Suppressor macrophage treated with lipopolysaccharide for 4 hours (primary cell): ENCODE results near the gene OR2D3.
"Not testable (repeated sequence)": the region's sequence is repeated elsewhere in the genome, so short reads cannot be mapped to it uniquely, and the experiment has no call there.

Experiments
- DNase-seq: peaks from one replicate; pipeline ENCODE4 v3.0.0-alpha.2; 2020

The OR2D3 gene

DNA sequence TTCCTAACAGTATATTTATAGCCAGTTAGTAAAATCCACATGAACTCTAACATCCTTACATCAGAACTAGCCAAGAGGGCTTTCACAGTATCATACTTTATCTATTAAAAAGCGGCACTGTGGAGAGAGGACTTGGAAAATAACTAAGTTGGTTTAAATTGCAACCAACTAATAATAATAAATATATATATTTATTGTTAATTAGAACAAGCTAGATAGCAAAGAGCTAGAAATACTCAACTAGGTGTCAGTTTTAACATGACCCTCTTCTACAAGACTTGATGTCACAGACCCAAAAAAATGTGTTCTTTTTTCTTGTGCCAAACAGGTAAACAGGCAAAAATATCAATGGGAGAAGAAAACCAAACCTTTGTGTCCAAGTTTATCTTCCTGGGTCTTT, at the start of gene OR2D3:
OR2D3 (plus strand) TSS at position 301 of the 400 bp plus-strand sequence; CDS start at position 301, 0 bp downstream.
- no peak for DNase-seq

DNA sequence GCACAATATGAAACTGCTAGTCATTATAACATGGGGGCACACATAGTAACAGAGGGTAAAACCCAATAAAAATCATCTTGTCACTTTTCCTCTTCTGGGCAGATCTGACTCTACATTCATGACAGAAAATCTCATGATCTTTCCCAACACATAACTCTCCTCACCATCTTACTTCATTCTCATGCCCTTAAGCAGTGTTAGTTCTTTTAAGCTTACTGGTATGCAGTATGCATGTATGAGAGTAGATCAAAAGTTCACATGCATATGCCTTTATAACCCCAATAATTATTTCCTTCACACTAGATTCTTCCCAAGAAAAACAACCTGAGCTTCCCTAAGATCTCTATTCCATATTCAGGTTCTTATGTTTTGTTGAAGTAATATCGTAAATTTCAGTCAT, 49.5 kb upstream of the OR2D3 start:
- DNase-seq, result no peak

GRCh38 chr11:6875761-6876160, 45.0 kb upstream of the OR2D3 start:
- no peak for DNase-seq

DNA sequence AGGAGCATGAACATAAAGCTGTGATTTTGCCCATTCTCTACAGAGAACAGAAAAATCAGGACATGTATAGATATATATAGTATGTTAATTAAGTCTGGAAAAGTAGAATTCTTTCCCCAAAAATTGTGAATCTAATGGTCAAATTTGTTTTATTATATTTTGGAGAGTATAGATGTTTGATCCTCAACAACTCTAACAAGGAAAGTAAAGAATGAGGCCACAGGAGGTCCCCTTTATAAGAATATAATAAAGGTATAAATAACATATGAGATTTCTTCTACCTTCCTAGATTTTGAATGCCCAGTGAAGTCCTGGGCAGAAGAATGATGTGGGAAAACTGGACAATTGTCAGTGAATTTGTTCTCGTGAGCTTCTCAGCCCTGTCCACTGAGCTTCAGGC, 44.5 kb upstream of the OR2D3 start, which contains the start of gene OR10A4:
OR10A4 (plus strand) TSS at position 301 of the 400 bp plus-strand sequence; CDS start at position 324, 23 bp downstream.
- DNase-seq, result no peak

GRCh38 chr11:6876914-6877313, 43.9 kb upstream of the OR2D3 start:
- no peak for DNase-seq

GRCh38 chr11:6882751-6883150, 38.1 kb upstream of the OR2D3 start:
- DNase-seq, result no peak

GRCh38 chr11:6887711-6888110, 33.1 kb upstream of the OR2D3 start:
- not testable (repeated sequence) for DNase-seq

DNA sequence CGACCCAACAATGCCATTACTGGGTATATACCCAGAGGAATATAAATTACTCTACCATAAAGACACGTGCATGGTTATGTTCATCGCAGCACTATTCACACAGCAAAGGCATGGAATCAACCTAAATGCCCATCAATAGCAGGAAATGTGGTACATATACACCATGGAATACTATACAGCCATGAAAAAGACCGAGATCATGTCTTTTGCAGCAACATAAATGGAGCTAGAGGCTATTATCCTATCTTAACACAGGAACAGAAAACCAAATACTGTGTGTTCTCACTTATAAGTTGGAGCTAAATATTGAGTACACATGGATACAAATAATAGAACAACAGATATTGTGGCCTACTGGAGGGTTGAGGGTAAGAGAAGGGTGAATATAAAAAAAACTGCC, 32.0 kb upstream of the OR2D3 start:
- no peak for DNase-seq

- DNase-seq, result no peak
These were observed 31.0 kb upstream of the OR2D3 start for GRCh38 chr11:6889835-6890234.

DNA sequence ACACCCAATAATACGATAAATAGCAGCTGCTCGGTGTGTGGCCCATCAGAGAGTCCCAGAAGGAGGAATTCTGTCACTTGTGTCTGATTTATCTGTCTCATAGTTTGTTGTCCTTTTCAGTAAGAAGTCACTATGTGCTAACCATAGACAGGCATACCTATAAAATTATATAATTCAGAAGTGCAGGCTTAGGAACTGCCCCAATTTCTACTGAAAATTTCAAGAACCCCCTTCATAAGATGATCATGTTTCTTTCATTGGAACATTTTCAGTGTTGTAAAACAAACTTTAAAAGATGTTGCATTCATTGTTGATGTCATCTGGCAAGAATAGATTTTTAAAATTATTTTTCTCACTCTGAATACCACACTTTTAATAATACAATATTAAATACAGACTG, 28.4 kb upstream of the OR2D3 start, which contains the start of gene OR2D2:
OR2D2 (minus strand) TSS at position 101 of the 400 bp plus-strand sequence; CDS start at position 101, 0 bp downstream.
- DNase-seq, result no peak

- no peak for DNase-seq
These were observed 26.7 kb upstream of the OR2D3 start for GRCh38 chr11:6894097-6894496.

DNA sequence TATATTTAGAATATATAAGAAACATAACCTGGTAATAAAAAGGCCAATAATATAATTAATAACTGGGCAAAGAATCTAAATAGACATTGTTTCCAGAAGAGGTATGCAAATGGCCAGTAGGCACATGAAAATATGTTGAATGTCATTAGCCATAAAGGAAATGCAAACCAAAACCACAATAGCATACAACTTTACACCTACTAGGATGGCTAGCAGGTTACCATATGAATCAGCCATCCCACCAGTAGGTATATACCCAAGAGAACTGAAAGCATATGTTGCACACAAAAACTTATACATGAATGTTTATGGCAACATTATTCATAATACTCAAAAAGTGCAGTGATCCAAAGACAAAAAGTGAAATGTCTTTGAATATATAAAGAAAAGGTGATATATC, 25.8 kb upstream of the OR2D3 start:
- no peak for DNase-seq

- no peak for DNase-seq
These were observed 21.9 kb upstream of the OR2D3 start for GRCh38 chr11:6898911-6899310.

GRCh38 chr11:6900327-6900999, 20.3 kb upstream of the OR2D3 start:
- DNase-seq, result no peak

GRCh38 chr11:6904804-6905203, 16.0 kb upstream of the OR2D3 start:
- DNase-seq, result not testable (repeated sequence)

DNA sequence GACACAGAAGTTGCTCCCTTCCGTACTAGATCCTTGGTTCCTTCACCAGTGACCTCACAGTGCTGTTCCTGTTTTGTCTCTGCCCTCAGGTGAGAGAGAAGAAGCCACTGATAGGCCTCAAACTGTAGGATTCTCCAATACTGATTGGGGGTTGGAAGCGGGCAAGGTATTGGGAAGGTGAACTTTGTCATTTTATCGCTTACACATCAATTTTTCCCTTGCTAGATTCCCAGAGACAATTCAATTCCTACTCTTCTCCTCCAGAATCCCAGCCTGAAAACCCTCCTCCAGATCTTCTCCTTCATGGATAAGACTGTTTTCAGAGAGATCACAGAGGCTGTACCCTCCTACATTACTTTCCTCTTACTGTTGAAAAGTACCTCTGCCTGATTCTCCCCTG, 9.4 kb upstream of the OR2D3 start:
- no peak for DNase-seq

- no peak for DNase-seq
These were observed 8.9 kb upstream of the OR2D3 start for GRCh38 chr11:6911948-6912347.

- DNase-seq, result no peak
These were observed 1.1 kb upstream of the OR2D3 start for GRCh38 chr11:6919698-6920097.

DNA sequence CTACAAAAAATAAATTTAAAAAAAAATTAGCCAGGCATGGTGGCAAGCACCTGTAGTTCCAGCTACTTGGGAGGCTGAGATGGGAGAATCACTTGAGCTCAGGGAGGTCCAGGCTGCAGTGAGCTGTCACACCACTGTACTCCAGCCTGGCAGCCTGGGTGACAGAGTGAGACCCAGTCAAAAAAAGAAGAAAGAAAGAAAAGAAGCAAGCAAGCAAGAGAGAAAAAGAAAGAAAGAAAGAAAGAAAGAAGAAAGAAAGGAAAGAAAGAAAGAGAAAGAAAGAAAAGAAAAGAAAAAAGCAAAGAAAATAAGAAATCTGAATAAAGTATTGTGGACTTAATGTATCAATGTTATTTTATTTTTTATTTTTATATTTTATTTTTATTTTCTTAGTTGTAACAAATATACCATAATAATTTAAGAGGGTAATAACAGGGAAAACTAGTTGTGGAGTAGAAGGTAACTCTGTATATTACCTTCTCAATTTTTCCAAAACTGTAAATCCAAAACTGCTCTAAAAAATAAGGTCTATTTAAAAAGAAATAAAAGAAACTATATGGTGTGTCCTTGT, 4.3 kb downstream of the OR2D3 start:
- no peak for DNase-seq

GRCh38 chr11:6925636-6926207, 4.9 kb downstream of the OR2D3 start:
- DNase-seq, result no peak

- DNase-seq, result peak; percentile 74
These were observed 5.6 kb downstream of the OR2D3 start, which contains the start of gene ZNF215 for GRCh38 chr11:6926208-6927029. TSS of gene ZNF215 (plus strand) at chr11:6926426. CDS start at chr11:6932273, 5,847 bp downstream.

GRCh38 chr11:6927030-6927617, 6.3 kb downstream of the OR2D3 start:
- DNase-seq, result no peak

DNA sequence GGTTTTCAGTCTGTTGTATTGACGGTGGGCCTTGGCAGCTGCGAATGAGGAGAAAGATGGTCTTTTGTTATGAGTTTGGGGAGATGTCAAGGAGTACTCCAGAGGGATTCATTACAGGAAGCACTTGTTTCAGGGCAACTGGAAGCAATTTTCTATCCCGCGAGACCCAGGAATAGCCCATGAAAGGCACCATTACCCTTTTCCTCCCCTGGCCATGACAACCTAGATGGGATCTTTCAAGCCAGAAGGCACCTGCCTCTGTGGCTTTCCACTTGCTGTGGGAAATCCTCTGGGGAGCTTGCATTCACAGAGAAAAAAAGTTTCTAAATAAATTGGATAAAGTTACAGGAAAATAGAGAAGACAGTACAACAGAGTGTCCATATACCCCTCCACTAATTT, 8.1 kb downstream of the OR2D3 start:
- no peak for DNase-seq
